Effector memory CD8-positive, alpha-beta T cell (primary cell): ENCODE measurements around the gene MAD2L1.
A peak's percentile ranks its signal among the peaks of the same experiment; 100 is the strongest.
"Not testable (repeated sequence)": the region's sequence is repeated elsewhere in the genome, so short reads cannot be mapped to it uniquely, and the experiment has no call there.

Experiments used
- ATAC-seq: fragments of 150-1000 bp; cut with Tn5 transposase; replicated peaks from 2 replicates; pipeline ENCODE4 v1.10.0; 2021; ENCODE audit warnings: mild to moderate bottlenecking, moderate library complexity
- DNase-seq, 3 experiments: peaks; one replicate each; pipeline ENCODE4 v3.0.0; 2021
- H3K27ac Mint-ChIP-seq, 2 donors: one replicate each; pipeline ENCODE4 v1.8.0; 2022; ENCODE audit warnings: mild to moderate bottlenecking in 2 of 2, mixed read lengths in 2 of 2, moderate library complexity in 2 of 2
- H3K27me3 Mint-ChIP-seq, 2 donors: one replicate each; pipeline ENCODE4 v1.8.0; 2022; ENCODE audit warnings: mixed read lengths in 2 of 2
- H3K36me3 Mint-ChIP-seq: one replicate; pipeline ENCODE4 v1.8.0; 2022; ENCODE audit warnings: mild to moderate bottlenecking, moderate library complexity, mixed read lengths; ENCODE audit not compliant: insufficient read depth
- H3K4me1 Mint-ChIP-seq, 2 donors: one replicate each; pipeline ENCODE4 v1.8.0; 2022; ENCODE audit warnings: low read depth in 2 of 2, mixed read lengths in 2 of 2
- H3K4me3 Mint-ChIP-seq, 2 donors: one replicate each; pipeline ENCODE4 v1.8.0; 2022; ENCODE audit warnings: mild to moderate bottlenecking in 2 of 2, mixed read lengths in 2 of 2, moderate library complexity in 2 of 2
- H3K9me3 Mint-ChIP-seq, 2 donors: one replicate each; pipeline ENCODE4 v1.8.0; 2022; ENCODE audit warnings: mixed read lengths in 2 of 2

MAD2L1 gene

GRCh38 chr4:120079839-120080520, 13.3 kb upstream of the MAD2L1 start:
- Mint-ChIP-seq H3K36me3 (no peaks in the 10 kb centered on the region), H3K4me3 (no peak overlapping the region), H3K9me3 (no peaks in the 10 kb centered on the region), H3K27ac (no peak overlapping the region), H3K27me3 (no peaks in the 10 kb centered on the region), H3K4me1 (no peaks in the 10 kb centered on the region)
- DNase-seq: no peak
- no peak for ATAC-seq

DNA sequence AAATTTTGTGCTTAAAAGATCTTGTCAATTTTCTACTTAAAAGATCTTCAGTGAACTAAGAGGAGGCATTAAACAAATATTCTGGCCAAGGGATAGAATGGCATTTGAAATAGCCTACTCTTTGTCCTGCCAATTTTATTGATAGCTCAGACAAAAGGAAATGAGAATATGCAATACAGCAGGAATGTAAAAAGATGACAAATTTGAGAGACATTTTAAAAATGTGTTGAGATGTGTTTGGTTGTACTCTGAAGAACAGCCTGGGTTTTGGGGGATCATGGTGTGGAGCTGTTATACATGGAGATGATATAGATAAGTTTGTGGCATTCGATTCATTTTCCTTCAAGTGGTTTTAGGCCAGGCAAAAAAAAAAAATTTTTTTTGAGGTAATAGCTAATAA, 11.6 kb upstream of the MAD2L1 start:
- ATAC-seq: no peak
- H3K9me3 Mint-ChIP-seq: no peaks in the 10 kb centered on the region
- H3K4me1 Mint-ChIP-seq: peaks cover 0 to 3% of the 10 kb centered on the region in 2 donors
- H3K36me3 Mint-ChIP-seq: no peaks in the 10 kb centered on the region
- H3K27ac Mint-ChIP-seq: no peak overlapping the region
- no peak for DNase-seq
- no peaks in the 10 kb centered on the region for H3K27me3 Mint-ChIP-seq
- H3K4me3 Mint-ChIP-seq: no peak overlapping the region

DNA sequence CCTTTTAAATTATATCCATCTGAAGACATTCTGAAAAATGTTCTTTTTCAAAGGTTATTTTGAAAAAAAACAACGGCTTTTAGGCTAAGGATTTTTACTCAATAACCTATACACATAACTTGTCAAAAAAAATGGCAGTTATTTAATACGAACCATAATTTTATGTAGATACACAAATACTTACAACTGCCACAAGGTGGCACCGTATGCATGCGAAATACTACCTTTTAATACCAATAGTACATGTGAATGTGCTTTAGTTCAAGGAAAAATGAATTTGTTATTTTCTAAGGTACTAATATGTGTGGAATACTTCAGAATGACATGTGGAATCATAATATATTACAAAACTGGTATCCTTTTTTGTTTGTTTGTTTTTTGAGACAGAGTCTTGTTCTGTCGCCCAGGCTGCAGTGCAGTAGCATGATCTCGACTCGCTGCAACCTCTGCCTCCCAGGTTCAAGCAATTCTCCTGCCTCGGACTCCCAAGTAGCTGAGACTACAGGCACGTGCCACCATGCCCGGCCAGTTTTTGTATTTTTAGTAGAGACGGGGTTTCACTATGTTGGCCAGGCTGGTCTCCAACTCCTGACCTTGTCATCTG, 4.6 kb upstream of the MAD2L1 start:
- H3K36me3 Mint-ChIP-seq: peaks cover 8% of the 10 kb centered on the region
- H3K9me3 Mint-ChIP-seq: no peaks in the 10 kb centered on the region
- no peak for ATAC-seq
- no peaks in the 10 kb centered on the region for H3K27me3 Mint-ChIP-seq
- no peak overlapping the region for H3K4me3 Mint-ChIP-seq
- H3K27ac Mint-ChIP-seq: no peak overlapping the region
- H3K4me1 Mint-ChIP-seq: peaks cover 13 to 23% of the 10 kb centered on the region in 2 donors
- peak; percentile 43 to 52 (median 51) for DNase-seq

DNA sequence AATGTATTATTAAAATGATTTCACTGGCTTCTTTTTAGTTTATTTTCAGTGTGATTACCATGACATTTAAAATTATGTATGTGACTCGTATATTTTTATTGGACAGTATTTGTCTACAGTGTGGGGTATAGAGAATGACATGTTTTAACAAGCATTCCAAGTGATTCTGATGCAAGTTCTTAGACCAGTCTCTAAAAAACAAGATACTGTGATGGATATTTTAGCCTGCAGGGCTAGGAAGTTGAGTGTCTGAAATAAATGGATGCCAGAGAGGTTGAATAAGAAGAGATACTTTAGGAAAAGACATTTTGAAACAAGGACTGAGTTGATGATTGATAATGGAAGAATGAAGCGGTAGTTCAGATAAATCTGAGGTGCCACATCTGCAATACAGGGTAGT, 3.5 kb upstream of the MAD2L1 start:
- DNase-seq (no peak), ATAC-seq (no peak)
- H3K27me3 Mint-ChIP-seq: no peaks in the 10 kb centered on the region
- H3K27ac Mint-ChIP-seq: no peak overlapping the region
- no peaks in the 10 kb centered on the region for H3K9me3 Mint-ChIP-seq
- H3K4me1 Mint-ChIP-seq: peaks cover 17 to 27% of the 10 kb centered on the region in 2 donors
- peaks cover 8% of the 10 kb centered on the region for H3K36me3 Mint-ChIP-seq
- no peak overlapping the region for H3K4me3 Mint-ChIP-seq

DNA sequence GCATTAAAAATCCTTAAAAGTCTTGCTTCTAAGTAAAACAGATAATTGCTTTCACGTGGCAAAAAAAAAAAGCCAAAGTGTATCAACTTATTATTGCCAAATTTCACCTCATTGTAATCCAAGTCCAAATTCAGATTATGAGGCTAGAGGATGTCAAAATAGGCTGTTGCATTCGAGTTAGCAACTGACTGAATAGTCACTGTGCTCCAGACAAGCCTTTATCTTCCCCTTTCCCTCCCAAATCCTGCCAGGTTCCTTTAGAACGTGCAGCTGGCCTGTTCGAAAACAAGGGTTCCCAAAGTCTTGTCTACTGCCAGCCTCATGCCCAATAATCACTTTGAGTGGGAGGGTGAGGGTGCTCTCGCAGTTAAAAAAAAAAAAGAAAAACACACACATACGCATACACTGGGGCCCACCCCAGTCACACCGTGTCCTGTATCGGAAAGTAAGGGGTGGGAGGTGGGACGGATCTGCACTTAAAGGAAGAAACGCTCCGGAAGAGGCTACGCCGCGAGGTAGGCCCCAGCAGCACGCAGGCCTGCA, 603 bp downstream of the MAD2L1 start:
- Mint-ChIP-seq H3K9me3 (no peaks in the 10 kb centered on the region), H3K27ac (peak overlapping the region; percentile 95 to 97), H3K4me1 (peaks cover 21 to 39% of the 10 kb centered on the region in 2 donors), H3K4me3 (peak overlapping the region; percentile 87 to 91), H3K27me3 (no peaks in the 10 kb centered on the region), H3K36me3 (peaks cover 8% of the 10 kb centered on the region)
- ATAC-seq (no peak), DNase-seq (no peak)

- no peak for DNase-seq
- Mint-ChIP-seq H3K4me3 (no peak overlapping the region), H3K27me3 (no peaks in the 10 kb centered on the region), H3K4me1 (peaks cover 21 to 39% of the 10 kb centered on the region in 2 donors), H3K9me3 (no peaks in the 10 kb centered on the region), H3K36me3 (peaks cover 13% of the 10 kb centered on the region), H3K27ac (peak overlapping the region; percentile 9 to 90)
- no peak for ATAC-seq
Measured at GRCh38 chr4:120064887-120065286, 1.8 kb downstream of the MAD2L1 start.

DNA sequence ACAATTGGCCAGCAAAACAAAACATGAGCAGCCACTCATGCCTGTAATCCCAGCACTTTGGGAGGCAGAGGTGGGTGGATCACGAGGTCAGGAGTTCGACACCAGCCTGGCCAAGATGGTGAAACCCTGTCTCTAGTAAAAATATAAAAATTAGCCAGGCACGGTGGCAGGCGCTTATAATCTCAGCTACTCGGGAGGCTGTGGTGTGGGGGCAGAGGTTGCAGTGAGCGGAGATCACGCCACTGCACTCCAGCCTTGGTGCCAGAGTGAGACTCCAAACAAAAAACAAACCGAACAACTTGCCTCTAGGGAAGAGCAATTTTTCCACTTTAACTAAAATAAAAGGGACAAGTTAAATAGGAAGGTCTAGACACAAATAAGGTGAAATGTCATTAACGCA, 2.9 kb downstream of the MAD2L1 start:
- Mint-ChIP-seq H3K27ac (peak overlapping the region; percentile 9 to 52), H3K36me3 (peaks cover 13% of the 10 kb centered on the region), H3K4me1 (peaks cover 21 to 39% of the 10 kb centered on the region in 2 donors)
- not testable (repeated sequence) for DNase-seq, H3K4me3 Mint-ChIP-seq, H3K27me3 Mint-ChIP-seq, ATAC-seq, H3K9me3 Mint-ChIP-seq

DNA sequence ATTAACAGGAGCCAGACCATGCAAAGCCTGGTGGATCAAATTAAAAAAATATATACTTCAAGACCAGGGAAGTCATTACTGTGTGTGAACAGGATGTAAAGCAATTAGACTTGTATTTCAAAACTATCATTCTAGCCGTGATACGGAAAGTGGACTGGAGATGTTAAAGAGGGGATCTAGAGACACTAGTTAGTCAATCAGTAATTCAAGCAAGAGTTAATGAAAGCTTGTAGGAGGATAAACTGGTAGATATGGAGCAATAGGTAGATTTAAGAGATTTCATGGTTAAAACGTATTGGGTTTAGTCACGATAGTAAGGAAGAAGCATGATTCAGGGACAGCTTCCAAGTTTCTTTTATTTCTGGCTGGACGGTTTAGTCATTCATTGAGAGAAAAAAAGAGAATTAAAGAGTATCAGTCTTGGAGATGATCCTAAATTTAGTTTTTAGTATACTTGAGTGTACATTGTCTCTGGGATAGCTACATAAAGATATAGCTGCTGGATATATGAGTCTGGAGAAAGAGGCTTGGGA, 3.9 kb downstream of the MAD2L1 start:
- Mint-ChIP-seq H3K36me3 (peaks cover 13% of the 10 kb centered on the region), H3K27ac (peak overlapping the region; percentile 9 to 52), H3K27me3 (no peaks in the 10 kb centered on the region), H3K4me3 (peak overlapping the region in 1 of 2 donors; percentile 0), H3K4me1 (peaks cover 15 to 32% of the 10 kb centered on the region in 2 donors), H3K9me3 (no peaks in the 10 kb centered on the region)
- DNase-seq (no peak), ATAC-seq (no peak)

GRCh38 chr4:120059036-120059435, 7.6 kb downstream of the MAD2L1 start:
- Mint-ChIP-seq H3K27me3 (no peaks in the 10 kb centered on the region), H3K4me3 (no peak overlapping the region), H3K27ac (no peak overlapping the region), H3K9me3 (no peaks in the 10 kb centered on the region), H3K4me1 (peaks cover 4 to 16% of the 10 kb centered on the region in 2 donors), H3K36me3 (peaks cover 5% of the 10 kb centered on the region)
- no peak for DNase-seq
- ATAC-seq: no peak

- no peak overlapping the region for H3K4me3 Mint-ChIP-seq
- ATAC-seq (no peak), DNase-seq (no peak)
- no peaks in the 10 kb centered on the region for H3K27me3 Mint-ChIP-seq
- no peak overlapping the region for H3K27ac Mint-ChIP-seq
- peaks cover 0 to 6% of the 10 kb centered on the region in 2 donors for H3K4me1 Mint-ChIP-seq
- H3K9me3 Mint-ChIP-seq: no peaks in the 10 kb centered on the region
- H3K36me3 Mint-ChIP-seq: peaks cover 5% of the 10 kb centered on the region
Measured at GRCh38 chr4:120057416-120057815, 9.2 kb downstream of the MAD2L1 start.

DNA sequence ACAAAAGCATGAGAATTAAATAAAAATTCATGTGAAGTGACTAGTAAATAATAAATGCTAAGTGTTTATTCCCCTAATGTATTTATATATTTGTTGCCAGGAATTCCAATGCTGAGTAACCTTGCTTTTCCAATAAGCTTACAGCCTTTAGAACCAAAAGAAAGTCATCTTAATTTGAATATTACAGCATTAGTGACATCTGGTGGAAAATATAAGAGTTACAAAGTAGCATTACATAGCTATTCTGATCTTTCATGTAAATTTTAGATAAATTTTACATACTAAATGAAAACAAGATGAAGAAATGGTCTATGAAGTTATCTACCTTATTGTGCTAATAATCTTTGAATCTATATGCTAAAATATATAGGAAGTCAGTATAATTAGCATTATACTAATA, 10.4 kb downstream of the MAD2L1 start:
- DNase-seq: no peak
- Mint-ChIP-seq H3K27me3 (no peaks in the 10 kb centered on the region), H3K4me1 (no peaks in the 10 kb centered on the region), H3K9me3 (no peaks in the 10 kb centered on the region), H3K27ac (peak overlapping the region in 1 of 2 donors; percentile 71), H3K36me3 (peaks cover 5% of the 10 kb centered on the region), H3K4me3 (no peak overlapping the region)
- no peak for ATAC-seq

GRCh38 chr4:120055795-120056194, 10.9 kb downstream of the MAD2L1 start:
- Mint-ChIP-seq H3K27me3 (no peaks in the 10 kb centered on the region), H3K4me1 (no peaks in the 10 kb centered on the region), H3K9me3 (no peaks in the 10 kb centered on the region), H3K36me3 (peaks cover 5% of the 10 kb centered on the region), H3K27ac (no peak overlapping the region), H3K4me3 (no peak overlapping the region)
- no peak for ATAC-seq
- no peak for DNase-seq

DNA sequence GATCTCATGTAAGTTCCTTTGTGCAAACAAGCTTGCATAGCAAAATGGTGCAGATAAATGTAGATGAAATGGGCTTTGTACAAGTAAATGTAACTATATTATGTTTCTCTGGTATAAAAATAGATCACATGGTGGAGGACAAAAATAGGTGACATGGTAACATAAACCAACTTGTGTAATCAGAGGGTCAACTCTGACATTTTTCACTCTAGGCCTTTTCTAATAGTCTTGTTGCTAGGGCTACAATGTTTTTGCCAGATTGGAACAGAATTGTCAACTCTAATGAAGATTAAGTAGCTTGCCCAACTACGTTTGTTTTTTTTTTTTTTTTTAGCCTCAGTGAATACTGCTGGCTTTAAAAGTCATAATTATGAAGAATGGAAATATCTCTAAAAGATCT, 11.5 kb downstream of the MAD2L1 start:
- Mint-ChIP-seq H3K4me1 (no peaks in the 10 kb centered on the region), H3K4me3 (no peak overlapping the region), H3K27ac (no peak overlapping the region), H3K9me3 (no peaks in the 10 kb centered on the region), H3K36me3 (peaks cover 2% of the 10 kb centered on the region), H3K27me3 (no peaks in the 10 kb centered on the region)
- no peak for DNase-seq
- ATAC-seq: no peak

GRCh38 chr4:120053911-120054310, 12.7 kb downstream of the MAD2L1 start:
- Mint-ChIP-seq H3K27ac (no peak overlapping the region), H3K27me3 (no peaks in the 10 kb centered on the region), H3K4me3 (no peak overlapping the region), H3K4me1 (peaks cover 2 to 3% of the 10 kb centered on the region in 2 donors), H3K36me3 (no peaks in the 10 kb centered on the region), H3K9me3 (no peaks in the 10 kb centered on the region)
- no peak for ATAC-seq
- DNase-seq: no peak
